Astrocyte (in vitro differentiated cells and primary cell): Measurements from ENCODE around the gene HLA-DQB1.

Source experiments
- CTCF ChIP-seq: IDR thresholded peaks from 2 replicates; pipeline ENCODE4 v1.5.1; 2011; ENCODE audit warnings: low read depth, mild to moderate bottlenecking, inconsistent platforms, low read length, moderate library complexity; ENCODE audit not compliant: insufficient read depth
- EZH2 ChIP-seq: IDR thresholded peaks from 2 replicates; pipeline ENCODE4 v1.6.1; 2012; ENCODE audit warnings: mild to moderate bottlenecking, low read length, inconsistent platforms; ENCODE audit not compliant: insufficient read depth

GRCh38 chr6:32623693-32624092, 42.8 kb downstream of the HLA-DQB1 start:
- TF ChIP-seq CTCF: no peak
- no peak for TF ChIP-seq EZH2
